ENCODE results near the gene BMP8A. TPM values are rescaled to one million over a fixed set of nuclear protein-coding genes. Genes with fewer than 3 reads are reported as not detected.
A peak's percentile ranks its signal among the peaks of the same experiment; 100 is the strongest.
"Not testable (repeated sequence)": the region's sequence is repeated elsewhere in the genome, so short reads cannot be mapped to it uniquely, and the experiment has no call there.

The BMP8A gene
- total RNA-seq, 2 experiments from 2014 or later, result 0.16 TPM; not detected in 1

GRCh38 chr1:39484564-39484963, 6.9 kb upstream of the BMP8A start:
- no peak for DNase-seq
- H3K4me3 Mint-ChIP-seq, result no peak overlapping the region
- H3K9me3 Mint-ChIP-seq (ENCODE audit: low read depth), result no peaks in the 10 kb centered on the region
- ChIA-PET POLR2A (no interaction called here), CTCF (no interaction called here)
- ATAC-seq, result no peak
- no peak overlapping the region for H3K27ac Mint-ChIP-seq
- no peaks in the 10 kb centered on the region for H3K27me3 Mint-ChIP-seq
- intact Hi-C loops (cut with DNase I, micrococcal nuclease), result no loop called here
- H3K4me1 Mint-ChIP-seq, result no peaks in the 10 kb centered on the region
- H3K36me3 Mint-ChIP-seq (ENCODE audit: low read depth), result peaks cover 28% of the 10 kb centered on the region

- CTCF ChIA-PET, result no interaction called here
- Mint-ChIP-seq H3K9me3 (ENCODE audit: low read depth) (no peaks in the 10 kb centered on the region), H3K36me3 (ENCODE audit: low read depth) (peaks cover 25% of the 10 kb centered on the region), H3K4me1 (no peaks in the 10 kb centered on the region), H3K27me3 (no peaks in the 10 kb centered on the region), H3K4me3 (no peak overlapping the region), H3K27ac (no peak overlapping the region)
- ATAC-seq, result no peak
- DNase-seq, result no peak
- intact Hi-C loops (cut with DNase I, micrococcal nuclease), result no loop called here
- POLR2A ChIA-PET, result no interaction called here
Observed at GRCh38 chr1:39485046-39485803, 6.2 kb upstream of the BMP8A start.

- Mint-ChIP-seq H3K9me3 (ENCODE audit: low read depth) (no peaks in the 10 kb centered on the region), H3K36me3 (ENCODE audit: low read depth) (peaks cover 11% of the 10 kb centered on the region), H3K4me3 (no peak overlapping the region), H3K27ac (no peak overlapping the region), H3K4me1 (peaks cover 4% of the 10 kb centered on the region), H3K27me3 (peaks cover 9% of the 10 kb centered on the region)
- intact Hi-C loops (cut with DNase I, micrococcal nuclease), result no loop called here
- CTCF ChIA-PET, result interaction anchor here (0.8 kb wide), 1 partner anchor 169 kb away, joined by 3 read pairs; no protein-coding TSS in a partner anchor
- ATAC-seq (no peak), DNase-seq (no peak)
- POLR2A ChIA-PET, result interaction anchor here (0.6 kb wide), 1 partner anchor 37 kb away, joined by 3 read pairs; no protein-coding TSS in a partner anchor
Observed at GRCh38 chr1:39488012-39488545, 3.4 kb upstream of the BMP8A start.

GRCh38 chr1:39488793-39489566, 2.5 kb upstream of the BMP8A start:
- no peak overlapping the region for H3K4me3 Mint-ChIP-seq
- ATAC-seq, result no peak
- peaks cover 4% of the 10 kb centered on the region for H3K4me1 Mint-ChIP-seq
- ChIA-PET POLR2A (interaction anchor here (0.5 to 0.6 kb wide), 3 partner anchors 38 to 1504 kb away, joined by 3 to 4 read pairs (median 3); no protein-coding TSS in a partner anchor), CTCF (interaction anchor here (1.6 kb wide), 1 partner anchor 50 kb away, joined by 4 read pairs; no protein-coding TSS in a partner anchor)
- no peak for DNase-seq
- intact Hi-C loops (cut with DNase I, micrococcal nuclease), result no loop called here
- H3K9me3 Mint-ChIP-seq (ENCODE audit: low read depth), result no peaks in the 10 kb centered on the region
- H3K27me3 Mint-ChIP-seq, result peaks cover 15% of the 10 kb centered on the region
- peaks cover 7% of the 10 kb centered on the region for H3K36me3 Mint-ChIP-seq (ENCODE audit: low read depth)
- no peak overlapping the region for H3K27ac Mint-ChIP-seq

- CTCF ChIA-PET, result interaction anchor here (0.5 to 1.6 kb wide), 2 partner anchors 49 to 68 kb away, joined by 3 to 4 read pairs; no protein-coding TSS in a partner anchor
- Mint-ChIP-seq H3K4me1 (peaks cover 4% of the 10 kb centered on the region), H3K27me3 (peaks cover 16% of the 10 kb centered on the region), H3K36me3 (ENCODE audit: low read depth) (peaks cover 7% of the 10 kb centered on the region), H3K9me3 (ENCODE audit: low read depth) (no peaks in the 10 kb centered on the region), H3K4me3 (peak overlapping the region; percentile 43), H3K27ac (no peak overlapping the region)
- POLR2A ChIA-PET, result interaction anchor here (0.5 to 0.6 kb wide), 2 partner anchors 284 to 1503 kb away, joined by 3 to 4 read pairs; no protein-coding TSS in a partner anchor
- DNase-seq (no peak), ATAC-seq (no peak)
- intact Hi-C loops (cut with DNase I, micrococcal nuclease), result loop anchor here in 1 of 2 experiments (2.0 to 10.0 kb wide), 3 partner anchors 165 to 385 kb away; no protein-coding TSS in a partner anchor
Observed at GRCh38 chr1:39489567-39490239, 1.7 kb upstream of the BMP8A start.

- Mint-ChIP-seq H3K4me3 (peak overlapping the region; percentile 43), H3K27ac (no peak overlapping the region), H3K4me1 (peaks cover 4% of the 10 kb centered on the region), H3K27me3 (peaks cover 16% of the 10 kb centered on the region), H3K9me3 (ENCODE audit: low read depth) (no peaks in the 10 kb centered on the region), H3K36me3 (ENCODE audit: low read depth) (peaks cover under 1% of the 10 kb centered on the region)
- ATAC-seq (no peak), DNase-seq (peak; percentile 45)
- CTCF ChIA-PET, result interaction anchor here (0.6 kb wide), 1 partner anchor 202 kb away, joined by 3 read pairs; no protein-coding TSS in a partner anchor
- POLR2A ChIA-PET, result no interaction called here
- intact Hi-C loops (cut with DNase I, micrococcal nuclease), result loop anchor here in 1 of 2 experiments (1.0 to 10.0 kb wide), 4 partner anchors 82 to 386 kb away; no protein-coding TSS in a partner anchor
Observed at GRCh38 chr1:39490596-39491145, 765 bp upstream of the BMP8A start.

GRCh38 chr1:39492118-39493042, 944 bp downstream of the BMP8A start:
- CTCF ChIA-PET, result interaction anchor here (0.7 to 1.2 kb wide), 2 partner anchors 47 to 116 kb away, joined by 3 read pairs; no protein-coding TSS in a partner anchor
- intact Hi-C loops (cut with DNase I, micrococcal nuclease), result loop anchor here in 1 of 2 experiments (5.0 to 10.0 kb wide), 2 partner anchors 162 to 310 kb away; no protein-coding TSS in a partner anchor

GRCh38 chr1:39493043-39493810, 1.8 kb downstream of the BMP8A start:
- CTCF ChIA-PET, result interaction anchor here (0.6 to 1.2 kb wide), 3 partner anchors 46 to 228 kb away, joined by 3 to 5 read pairs (median 3); no protein-coding TSS in a partner anchor

More at GRCh38 chr1:39492118-39493042, 944 bp downstream of the BMP8A start:
- ATAC-seq, result peak; percentile 2
- H3K27ac Mint-ChIP-seq; H3K9me3 Mint-ChIP-seq (ENCODE audit: low read depth); POLR2A ChIA-PET; H3K36me3 Mint-ChIP-seq (ENCODE audit: low read depth); H3K4me1 Mint-ChIP-seq; DNase-seq: not testable (repeated sequence)
- H3K4me3 Mint-ChIP-seq, result peak overlapping the region; percentile 41
- H3K27me3 Mint-ChIP-seq, result peaks cover 18% of the 10 kb centered on the region

GRCh38 chr1:39494671-39495410, 3.4 kb downstream of the BMP8A start:
- no peaks in the 10 kb centered on the region for H3K9me3 Mint-ChIP-seq (ENCODE audit: low read depth)
- CTCF ChIA-PET, result interaction anchor here (0.6 kb wide), 1 partner anchor 371 kb away, joined by 3 read pairs; no protein-coding TSS in a partner anchor
- H3K27ac Mint-ChIP-seq, result no peak overlapping the region
- no peaks in the 10 kb centered on the region for H3K36me3 Mint-ChIP-seq (ENCODE audit: low read depth)
- ATAC-seq (no peak), DNase-seq (no peak)
- intact Hi-C loops (cut with DNase I, micrococcal nuclease), result loop anchor here in 1 of 2 experiments (5.0 to 10.0 kb wide), 2 partner anchors 160 to 313 kb away; no protein-coding TSS in a partner anchor
- POLR2A ChIA-PET, result no interaction called here
- H3K27me3 Mint-ChIP-seq, result peaks cover 18% of the 10 kb centered on the region
- H3K4me3 Mint-ChIP-seq, result no peak overlapping the region
- peaks cover 4% of the 10 kb centered on the region for H3K4me1 Mint-ChIP-seq

More at GRCh38 chr1:39493043-39493810, 1.8 kb downstream of the BMP8A start:
- intact Hi-C loops (cut with DNase I, micrococcal nuclease), result loop anchor here in 1 of 2 experiments (5.0 to 10.0 kb wide), 2 partner anchors 162 to 311 kb away; no protein-coding TSS in a partner anchor
- peaks cover 18% of the 10 kb centered on the region for H3K27me3 Mint-ChIP-seq
- POLR2A ChIA-PET; ATAC-seq; H3K9me3 Mint-ChIP-seq (ENCODE audit: low read depth); H3K36me3 Mint-ChIP-seq (ENCODE audit: low read depth); H3K4me1 Mint-ChIP-seq; H3K27ac Mint-ChIP-seq; DNase-seq: not testable (repeated sequence)
- peak overlapping the region; percentile 41 for H3K4me3 Mint-ChIP-seq
